K562 (cell line): Measurements from ENCODE around the gene TTC23L. TPM values are rescaled to one million over a fixed set of nuclear protein-coding genes. Genes with fewer than 3 reads are reported as not detected.
"Not testable (repeated sequence)": the region's sequence is repeated elsewhere in the genome, so short reads cannot be mapped to it uniquely, and the experiment has no call there.

Experiments used
- ATAC-seq: fragments of 200-7000 bp; cut with Tn5 transposase; 3 replicates; pipeline ENCODE4 v1.9.1; 2020; ENCODE audit warnings: moderate library complexity
- BruUV-seq: library from RNA; stranded (reverse); fragments of 400-500 nt; replicated peaks from 2 replicates; lab custom pipeline; 2021; lab: Mats Ljungman, UMichigan
- CTCF ChIA-PET: fragments of 300-600 bp; formaldehyde crosslinking; extraction: SDS; loops from one replicate; lab custom pipeline; 2021; ENCODE audit warnings: low intra/inter-chr PET ratio; lab: Yijun Ruan, JAX
- POLR2A ChIA-PET: fragments of 300-600, 350-650 bp; sonication (Branson Sonifier 250); formaldehyde crosslinking; extraction: SDS; loops from one replicate; lab custom pipeline; 2021; ENCODE audit warnings: antibody characterized with exemption, inconsistent platforms; lab: Yijun Ruan, JAX
- DNase-seq, 4 experiments: peaks; one replicate each; pipeline versions ENCODE4 v3.0.0 to v3.0.0-alpha.2; 2011 to 2018; ENCODE audit warnings: low spot score in 3 of 4, mixed read lengths in 3 of 4; ENCODE audit errors: extremely low read depth in 1 of 4
- FAIRE-seq: peaks from 2 replicates; lab custom pipeline; 2011; peaks lifted over from hg19 to GRCh38; lab: Jason Lieb, UNC
- H2AFZ ChIP-seq: 2 replicates; pipeline ENCODE4 v1.6.0; 2011; ENCODE audit warnings: low read depth, low read length, control low read depth, inconsistent platforms
- H3K27ac ChIP-seq: fragments of 200-600 bp; 3 replicates; pipeline ENCODE4 v1.8.0; 2011; ENCODE audit warnings: low read depth, mild to moderate bottlenecking, control low read depth, inconsistent platforms, low read length, moderate library complexity, mixed read lengths; ENCODE audit errors: extremely low read depth
- H3K27me3 ChIP-seq, 2 experiments: fragments of 300-600 bp in 1 of 2; 2 replicates in 1 of 2; 3 replicates in 1 of 2; pipeline versions ENCODE4 v1.6.0 to v1.8.0; 2011; ENCODE audit warnings: inconsistent platforms in 2 of 2, low read length in 2 of 2, mild to moderate bottlenecking in 1 of 2, mixed read lengths in 1 of 2, moderate library complexity in 1 of 2; ENCODE audit not compliant: control insufficient read depth in 2 of 2, insufficient read depth in 2 of 2
- H3K36me3 ChIP-seq: fragments of 300-600 bp; 3 replicates; pipeline ENCODE4 v1.8.0; 2011; ENCODE audit warnings: mild to moderate bottlenecking, low read length, inconsistent platforms; ENCODE audit not compliant: control insufficient read depth, insufficient read depth
- H3K4me1 ChIP-seq, 2 experiments: fragments of 200-600 bp in 1 of 2; replicated peaks in 1 of 2; 2 replicates in 1 of 2; 3 replicates in 1 of 2; pipeline versions ENCODE4 v1.5.1 to v1.8.0; 2011; ENCODE audit warnings: inconsistent platforms in 2 of 2, low read length in 2 of 2, mild to moderate bottlenecking in 1 of 2, mixed read lengths in 1 of 2, moderate library complexity in 1 of 2; ENCODE audit not compliant: control insufficient read depth in 2 of 2, insufficient read depth in 2 of 2
- H3K4me2 ChIP-seq: 2 replicates; pipeline ENCODE4 v1.6.1; 2011; ENCODE audit warnings: low read length, control low read depth, inconsistent platforms, mixed read lengths; ENCODE audit not compliant: insufficient read depth
- H3K4me3 ChIP-seq: fragments of 200-600 bp; sonication (generic), shearing (Covaris generic); 2 replicates; pipeline ENCODE4 v1.5.1; 2016; ENCODE audit warnings: control low read depth, inconsistent platforms
- H3K79me2 ChIP-seq: fragments of 200-600 bp; 3 replicates; pipeline ENCODE4 v1.8.0; 2011; ENCODE audit warnings: low read length, inconsistent platforms; ENCODE audit not compliant: control insufficient read depth, insufficient read depth
- H3K9ac ChIP-seq, 2 experiments: 2 replicates each; pipeline versions ENCODE4 v1.6.0 to v1.6.1; 2011; ENCODE audit warnings: low read depth in 2 of 2, low read length in 2 of 2, control low read depth in 1 of 2, inconsistent platforms in 1 of 2, mild to moderate bottlenecking in 1 of 2, mixed read lengths in 1 of 2; ENCODE audit not compliant: insufficient read depth in 1 of 2
- H3K9me1 ChIP-seq: one replicate; pipeline ENCODE4 v1.6.0; 2011; ENCODE audit warnings: inconsistent platforms, mild to moderate bottlenecking, low read length, moderate library complexity; ENCODE audit not compliant: control insufficient read depth, insufficient read depth
- H3K9me3 ChIP-seq: replicated peaks from 2 replicates; pipeline ENCODE4 v1.5.1; 2011; ENCODE audit warnings: low read depth, low read length, inconsistent platforms; ENCODE audit not compliant: control insufficient read depth, insufficient read depth
- H4K20me1 ChIP-seq: replicated peaks from 2 replicates; pipeline ENCODE4 v1.6.1; 2011; ENCODE audit warnings: low read length, inconsistent platforms, mixed read lengths; ENCODE audit not compliant: control insufficient read depth, insufficient read depth
- CREB1 ChIP-seq, 2 experiments: sonication (generic) in 1 of 2; formaldehyde crosslinking in 1 of 2; IDR thresholded peaks; 2 replicates each; pipeline versions ENCODE4 v1.6.1 to v1.8.0; 2012 to 2022; ENCODE audit warnings: inconsistent platforms in 1 of 2, mild to moderate bottlenecking in 1 of 2, missing genetic modification reagents in 1 of 2, moderate library complexity in 1 of 2
- FOXK2 ChIP-seq, 2 experiments: fragments of 450-650 bp; IDR thresholded peaks in 1 of 2; conservative IDR thresholded peaks in 1 of 2; 2 replicates each; pipeline ENCODE4 v1.6.1; 2016; ENCODE audit warnings: low read depth in 2 of 2, mild to moderate bottlenecking in 1 of 2
- TEAD2 ChIP-seq: fragments of 450-650 bp; IDR thresholded peaks from 2 replicates; pipeline ENCODE4 v1.6.1; 2016; ENCODE audit warnings: missing genetic modification characterization, control low read depth, missing compliant biosample characterization
- WGBS: fragments of 100-300 bp; shearing (Covaris generic); methylation state at CpG from one replicate; pipeline ENCODE4 v1.1.6; 2016; ENCODE audit warnings: low coverage, mixed read lengths; ENCODE audit not compliant: insufficient coverage; ENCODE audit errors: missing lambda C conversion rate; 5-methylcytosine and 5-hydroxymethylcytosine counted together
- in situ Hi-C: fragments of 300-500 bp; cut with MboI; formaldehyde crosslinking; loops from 4 replicates; pipeline ENCODE4 v1.15.0; 2018; ENCODE audit warnings: inconsistent platforms, mixed read lengths
- intact Hi-C: fragments of 100-400 bp; cut with micrococcal nuclease; formaldehyde crosslinking; loops from 2 replicates; pipeline ENCODE4 v1.14.2; 2022
- polyA plus RNA-seq, 8 experiments: library from polyadenylated mRNA; depleted of rRNA in 4 of 8; stranded (reverse) in 5 of 8; unstranded in 3 of 8; fragments of >200 nt; fragmentation: Nextera tagmentation in 2 of 8; fragmentation: Illumina TruSeq in 1 of 8; extraction: Ambion mirVana in 2 of 8; extraction: Trizol in 1 of 8; gene quantifications; 2 replicates each; pipeline versions ENCODE4 v1.2.1 to v1.2.3, GENCODE V29; 2011 to 2014; ENCODE audit warnings: inconsistent platforms in 1 of 8, missing spikeins in 1 of 8
- total RNA-seq, 7 experiments: library from RNA; depleted of rRNA in 6 of 7; stranded (reverse); fragments of >200 nt in 6 of 7; fragmentation: Illumina TruSeq in 2 of 7; extraction: Trizol in 2 of 7; gene quantifications; 2 replicates each; pipeline versions ENCODE4 v1.2.1 to v1.2.3, GENCODE V29; 2011 to 2021; ENCODE audit warnings: low replicate concordance in 1 of 7

Gene TTC23L
- total and polyA plus RNA-seq, 9 of the 15 experiments (the other 6 are each of a cell fraction or from before 2014, with no cell fraction given) = 0.03 to 0.32 (median 0.14) TPM; not detected in 2

GRCh38 chr5:34827588-34828506, 11.1 kb upstream of the TTC23L start (continued):
- no peak for TF ChIP-seq TEAD2
- TF ChIP-seq, all 486 proteins: peak for 10

- CTCF ChIA-PET, DNase-seq, H3K4me2 ChIP-seq, H2AFZ ChIP-seq, H3K9ac ChIP-seq, H3K27ac ChIP-seq, H3K79me2 ChIP-seq, H3K4me3 ChIP-seq, ATAC-seq, in situ Hi-C loops, H3K9me3 ChIP-seq, H3K9me1 ChIP-seq, H3K4me1 ChIP-seq, FAIRE-seq, BruUV-seq, H4K20me1 ChIP-seq, H3K27me3 ChIP-seq: not testable (repeated sequence)
- intact Hi-C loops = loop anchor here (5.0 kb wide), 1 partner anchor 66 kb away; no protein-coding TSS in a partner anchor
- 87% methylated on average over 6 of the region's 7 CpGs for WGBS
- H3K36me3 ChIP-seq = peaks cover 47% of the 10 kb centered on the region
- POLR2A ChIA-PET = interaction anchor here (0.7 kb wide), 1 partner anchor 85 kb away, joined by 5 read pairs; the partner anchor contains the start of gene BRIX1
Measured at GRCh38 chr5:34830827-34831226, 8.1 kb upstream of the TTC23L start.

GRCh38 chr5:34831303-34831702, 7.7 kb upstream of the TTC23L start:
- CTCF ChIA-PET = no interaction called here
- Histone ChIP-seq H3K79me2 (no peaks in the 10 kb centered on the region), H3K27ac (no peak overlapping the region), H3K9me1 (no peaks in the 10 kb centered on the region), H3K9me3 (no peaks in the 10 kb centered on the region), H3K36me3 (peaks cover 45% of the 10 kb centered on the region), H3K4me2 (no peak overlapping the region), H3K9ac (no peak overlapping the region), H2AFZ (no peak overlapping the region), H3K4me1 (no peaks in the 10 kb centered on the region), H3K27me3 (no peaks in the 10 kb centered on the region), H4K20me1 (no peaks in the 10 kb centered on the region), H3K4me3 (no peak overlapping the region)
- intact Hi-C loops = loop anchor here (5.0 kb wide), 1 partner anchor 66 kb away; no protein-coding TSS in a partner anchor
- FAIRE-seq (no peak), ATAC-seq (no peak), DNase-seq (no peak)
- in situ Hi-C loops = no loop called here
- POLR2A ChIA-PET = interaction anchor here (0.5 to 1.0 kb wide), 2 partner anchors 1611 to 1878 kb away, joined by 3 read pairs; no protein-coding TSS in a partner anchor
- no TSS peak for BruUV-seq
- TF ChIP-seq CREB1 (IDR thresholded peaks at IDR 0.05) (no peak), CREB1 (CRISPR knock-in tag; IDR thresholded peaks at IDR 0.05) (no peak), FOXK2 (conservative IDR thresholded peaks at IDR 0.05 in 1 of 2, IDR thresholded peaks at IDR 0.05 in 1 of 2; ENCODE audit: low read depth in 2 of 2) (no peak)
